H1 (cell line): ENCODE data around the gene GMPR. TPM values are rescaled to one million over a fixed set of nuclear protein-coding genes. Genes with fewer than 3 reads are reported as not detected.

ENCODE experiments used
- CTCF ChIA-PET: fragments of 300-600 bp; sonication (Branson Sonifier 250); formaldehyde crosslinking; loops from one replicate; lab custom pipeline; 2021; ENCODE audit not compliant: partially characterized antibody; lab: Charles Lee
- POLR2A ChIA-PET: fragments of 300-600 bp; sonication (Branson Sonifier 250); formaldehyde crosslinking; loops from one replicate; lab custom pipeline; 2021; ENCODE audit warnings: inconsistent platforms; ENCODE audit not compliant: partially characterized antibody; lab: Charles Lee
- DNase-seq, 2 experiments: peaks; one replicate each; pipeline versions ENCODE4 v3.0.0 to v3.0.0-alpha.2; 2010 to 2022; ENCODE audit warnings: low spot score in 2 of 2, low read depth in 1 of 2, mixed read lengths in 1 of 2
- FAIRE-seq: peaks from 2 replicates; lab custom pipeline; 2011; peaks lifted over from hg19 to GRCh38; lab: Jason Lieb, UNC
- H2AFZ ChIP-seq: 2 replicates; pipeline ENCODE4 v1.8.1; 2012; ENCODE audit warnings: low read length, inconsistent platforms
- H2AK5ac ChIP-seq: 2 replicates; pipeline ENCODE4 v1.6.1; 2013; ENCODE audit warnings: low read depth, low read length
- H2BK120ac ChIP-seq: replicated peaks from 2 replicates; pipeline ENCODE3; 2013; ENCODE audit warnings: low read depth, low read length, inconsistent platforms
- H2BK12ac ChIP-seq: 2 replicates; pipeline ENCODE4 v1.6.1; 2013; ENCODE audit warnings: low read depth, low read length
- H2BK15ac ChIP-seq: 2 replicates; pipeline ENCODE4 v1.6.1; 2013; ENCODE audit warnings: low read length
- H2BK20ac ChIP-seq: 2 replicates; pipeline ENCODE4 v1.6.1; 2013; ENCODE audit warnings: low read length
- H2BK5ac ChIP-seq: 2 replicates; pipeline ENCODE4 v1.6.1; 2013; ENCODE audit warnings: low read depth, low read length
- H3K14ac ChIP-seq: 2 replicates; pipeline ENCODE4 v1.6.1; 2013; ENCODE audit warnings: inconsistent platforms; ENCODE audit not compliant: insufficient read length
- H3K18ac ChIP-seq: 2 replicates; pipeline ENCODE4 v1.6.1; 2013; ENCODE audit warnings: low read length; ENCODE audit errors: extremely low read depth
- H3K23ac ChIP-seq: 2 replicates; pipeline ENCODE4 v1.6.1; 2013; ENCODE audit warnings: inconsistent platforms; ENCODE audit not compliant: insufficient read length
- H3K23me2 ChIP-seq: 2 replicates; pipeline ENCODE4 v1.6.1; 2013; ENCODE audit warnings: low read depth, low read length
- H3K27ac ChIP-seq: 2 replicates; pipeline ENCODE4 v1.6.1; 2011; ENCODE audit warnings: low read depth, low read length, inconsistent platforms
- H3K27me3 ChIP-seq, 4 experiments: replicated peaks in 1 of 4; 1 replicate in 1 of 4; 2 replicates in 3 of 4; pipeline versions ENCODE4 v1.6.1 to v1.8.1; 2011 to 2013; ENCODE audit warnings: low read length in 3 of 4, mild to moderate bottlenecking in 3 of 4, inconsistent platforms in 2 of 4, mixed read lengths in 2 of 4, moderate library complexity in 1 of 4; ENCODE audit not compliant: control insufficient read depth in 3 of 4, insufficient read depth in 3 of 4; ENCODE audit errors: extremely low read depth in 1 of 4
- H3K36me3 ChIP-seq, 4 experiments: 2 replicates each; pipeline versions ENCODE4 v1.6.1 to v1.8.1; 2011 to 2013; ENCODE audit warnings: mild to moderate bottlenecking in 4 of 4, low read length in 3 of 4, moderate library complexity in 2 of 4, control low read depth in 1 of 4, inconsistent platforms in 1 of 4; ENCODE audit not compliant: insufficient read depth in 4 of 4, control insufficient read depth in 2 of 4
- H3K4ac ChIP-seq: replicated peaks from 2 replicates; pipeline ENCODE3; 2013; ENCODE audit warnings: low read length, low read depth, mixed read lengths, inconsistent platforms; ENCODE audit not compliant: insufficient read length
- H3K4me1 ChIP-seq, 4 experiments: replicated peaks in 1 of 4; 1 replicate in 1 of 4; 2 replicates in 3 of 4; pipeline versions ENCODE4 v1.6.1 to v1.8.1; 2011 to 2013; ENCODE audit warnings: low read length in 3 of 4, inconsistent platforms in 2 of 4, mixed read lengths in 1 of 4; ENCODE audit not compliant: insufficient read depth in 4 of 4, control insufficient read depth in 3 of 4
- H3K4me2 ChIP-seq, 2 experiments: 2 replicates each; pipeline versions ENCODE4 v1.6.1 to v1.8.1; 2011 to 2013; ENCODE audit warnings: low read depth in 2 of 2, low read length in 2 of 2, control low read depth in 1 of 2, inconsistent platforms in 1 of 2, mild to moderate bottlenecking in 1 of 2; ENCODE audit not compliant: insufficient read depth in 1 of 2
- H3K4me3 ChIP-seq, 4 experiments: fragments of 200-600, 300-600 bp in 1 of 4; sonication (generic), shearing (Covaris generic), sonication (Bioruptor Twin) in 1 of 4; 2 replicates each; pipeline versions ENCODE4 v1.5.1 to v1.8.1; 2011 to 2016; ENCODE audit warnings: low read length in 4 of 4, low read depth in 3 of 4, control low read depth in 2 of 4, inconsistent platforms in 2 of 4, mild to moderate bottlenecking in 2 of 4, mixed read lengths in 1 of 4, moderate library complexity in 1 of 4; ENCODE audit not compliant: insufficient read depth in 2 of 4; ENCODE audit errors: extremely low read depth in 1 of 4
- H3K56ac ChIP-seq: replicated peaks from 2 replicates; pipeline ENCODE3; 2013; ENCODE audit warnings: low read depth, mild to moderate bottlenecking, mixed read lengths, low read length, inconsistent platforms; ENCODE audit not compliant: insufficient read length
- H3K79me1 ChIP-seq: 2 replicates; pipeline ENCODE4 v1.6.1; 2013; ENCODE audit warnings: low read depth, low read length, control low read depth
- H3K79me2 ChIP-seq, 2 experiments: 2 replicates each; pipeline versions ENCODE4 v1.6.1 to v1.8.1; 2012 to 2013; ENCODE audit warnings: low read length in 2 of 2, mild to moderate bottlenecking in 2 of 2, inconsistent platforms in 1 of 2; ENCODE audit not compliant: insufficient read depth in 2 of 2, control insufficient read depth in 1 of 2
- H3K9ac ChIP-seq, 4 experiments: replicated peaks in 1 of 4; 1 replicate in 1 of 4; 2 replicates in 3 of 4; pipeline versions ENCODE4 v1.6.1 to v1.8.1; 2011 to 2013; ENCODE audit warnings: low read depth in 3 of 4, low read length in 3 of 4, control low read depth in 2 of 4, mild to moderate bottlenecking in 2 of 4, moderate library complexity in 2 of 4, inconsistent platforms in 1 of 4; ENCODE audit errors: extremely low read depth in 1 of 4
- H3K9me3 ChIP-seq, 2 experiments: 2 replicates each; pipeline versions ENCODE4 v1.6.1 to v1.8.1; 2012 to 2013; ENCODE audit warnings: mild to moderate bottlenecking in 2 of 2, moderate library complexity in 2 of 2, control low read depth in 1 of 2, inconsistent platforms in 1 of 2, low read depth in 1 of 2, low read length in 1 of 2, mixed read lengths in 1 of 2; ENCODE audit not compliant: insufficient read depth in 2 of 2
- H4K20me1 ChIP-seq, 2 experiments: replicated peaks in 1 of 2; 2 replicates each; pipeline versions ENCODE3 to v1.8.1; 2011 to 2013; ENCODE audit warnings: inconsistent platforms in 2 of 2, low read length in 2 of 2, mild to moderate bottlenecking in 1 of 2; ENCODE audit not compliant: insufficient read depth in 2 of 2, control insufficient read depth in 1 of 2
- H4K5ac ChIP-seq: 2 replicates; pipeline ENCODE4 v1.6.1; 2013; ENCODE audit warnings: low read length, low read depth, mixed read lengths, inconsistent platforms; ENCODE audit not compliant: insufficient read length
- H4K8ac ChIP-seq: 2 replicates; pipeline ENCODE4 v1.8.0; 2013; ENCODE audit warnings: mild to moderate bottlenecking, moderate library complexity, low read length, inconsistent platforms; ENCODE audit not compliant: insufficient read depth; ENCODE audit errors: extremely low read depth
- H4K91ac ChIP-seq: replicated peaks from 2 replicates; pipeline ENCODE3; 2013; ENCODE audit warnings: low read length, mixed read lengths, inconsistent platforms; ENCODE audit not compliant: insufficient read length
- CEBPB ChIP-seq: IDR thresholded peaks from 2 replicates; pipeline ENCODE4 v1.6.1; 2012; ENCODE audit warnings: low read depth, low read length
- EGR1 ChIP-seq: IDR thresholded peaks from 2 replicates; pipeline ENCODE4 v1.6.1; 2011; ENCODE audit warnings: low read depth, low read length, borderline replicate concordance
- EP300 ChIP-seq, 2 experiments: IDR thresholded peaks; 1 replicate in 1 of 2; 2 replicates in 1 of 2; pipeline ENCODE4 v1.6.1; 2011 to 2012; ENCODE audit warnings: low read depth in 2 of 2, low read length in 2 of 2, mild to moderate bottlenecking in 2 of 2, borderline replicate concordance in 1 of 2, inconsistent platforms in 1 of 2, moderate library complexity in 1 of 2
- EZH2 ChIP-seq: fragments of 200-600 bp; sonication (generic); IDR thresholded peaks from 2 replicates; pipeline ENCODE4 v1.7.1; 2012; ENCODE audit warnings: low read depth, mild to moderate bottlenecking, moderate library complexity, low read length, inconsistent platforms; ENCODE audit not compliant: severe bottlenecking
- KDM1A ChIP-seq: fragments of 200-600, 300-600 bp; sonication (generic); IDR thresholded peaks from 2 replicates; pipeline ENCODE4 v1.7.1; 2016; ENCODE audit warnings: mild to moderate bottlenecking, low read length, borderline replicate concordance
- NANOG ChIP-seq: IDR thresholded peaks from 2 replicates; pipeline ENCODE4 v1.6.1; 2011; ENCODE audit warnings: low read length, low read depth, mild to moderate bottlenecking, inconsistent platforms; ENCODE audit not compliant: insufficient read depth, poor library complexity, severe bottlenecking
- NRF1 ChIP-seq: IDR thresholded peaks from 2 replicates; pipeline ENCODE4 v1.6.1; 2011; ENCODE audit warnings: mild to moderate bottlenecking, low read depth, low read length, improper control_type of control experiment
- RAD21 ChIP-seq, 2 experiments: IDR thresholded peaks in 1 of 2; conservative IDR thresholded peaks in 1 of 2; 2 replicates each; pipeline ENCODE4 v1.6.1; 2011; ENCODE audit warnings: low read depth in 2 of 2, low read length in 2 of 2, improper control_type of control experiment in 1 of 2, inconsistent platforms in 1 of 2, mild to moderate bottlenecking in 1 of 2, moderate library complexity in 1 of 2
- TBP ChIP-seq: IDR thresholded peaks from 2 replicates; pipeline ENCODE4 v1.6.1; 2011; ENCODE audit warnings: low read depth, low read length, improper control_type of control experiment
- TCF12 ChIP-seq: IDR thresholded peaks from 2 replicates; pipeline ENCODE4 v1.6.1; 2011; ENCODE audit warnings: low read depth, mild to moderate bottlenecking, low read length
- WGBS, 2 experiments: shearing (Covaris generic) in 1 of 2; methylation state at CpG; one replicate each; pipeline versions ENCODE4 v1.1.6 to v1.1.7; 2013 to 2015; ENCODE audit warnings: low lambda C conversion rate in 2 of 2, mixed read lengths in 2 of 2, inconsistent platforms in 1 of 2, low coverage in 1 of 2, missing lambda C conversion rate in 1 of 2; ENCODE audit not compliant: insufficient replicate concordance in 2 of 2, insufficient coverage in 1 of 2, insufficient read length in 1 of 2; ENCODE audit errors: extremely low coverage in 1 of 2, missing lambda C conversion rate in 1 of 2; 5-methylcytosine and 5-hydroxymethylcytosine counted together
- polyA plus RNA-seq, 7 experiments: library from polyadenylated mRNA; depleted of rRNA in 3 of 7; stranded (reverse) in 5 of 7; unstranded in 2 of 7; fragments of >200 nt in 5 of 7; fragments of 200-250 nt in 2 of 7; gene quantifications; 1 replicate in 5 of 7; 2 replicates in 1 of 7; 4 replicates in 1 of 7; pipeline versions ENCODE4 v1.2.1 to v1.2.3, GENCODE V29; 2011 to 2013; ENCODE audit warnings: missing spikeins in 2 of 7, mixed read lengths in 2 of 7
- total RNA-seq: library from RNA; stranded (reverse); fragmentation: NEBNext Ultra II Directional; extraction: Animal tissue kit (Norgen Biotek cat#: 25700); gene quantifications from 2 replicates; pipeline ENCODE4 v1.2.1, GENCODE V29; 2021
- TF ChIP-seq, protein P1 (sequence below), 3 experiments: IDR thresholded peaks; 1 replicate in 2 of 3; 2 replicates in 1 of 3; pipeline versions ENCODE4 v1.5.1 to v1.6.1; 2011; ENCODE audit warnings: low read length in 3 of 3, mild to moderate bottlenecking in 3 of 3, inconsistent platforms in 2 of 3, low read depth in 1 of 3, moderate library complexity in 1 of 3; ENCODE audit not compliant: insufficient read depth in 1 of 3; ENCODE audit errors: control extremely low read depth in 1 of 3

Gene GMPR
- total and polyA plus RNA-seq, 2 of the 8 experiments (the other 6 are each of a cell fraction or from before 2014, with no cell fraction given) = 0.99 to 1.2 TPM

DNA sequence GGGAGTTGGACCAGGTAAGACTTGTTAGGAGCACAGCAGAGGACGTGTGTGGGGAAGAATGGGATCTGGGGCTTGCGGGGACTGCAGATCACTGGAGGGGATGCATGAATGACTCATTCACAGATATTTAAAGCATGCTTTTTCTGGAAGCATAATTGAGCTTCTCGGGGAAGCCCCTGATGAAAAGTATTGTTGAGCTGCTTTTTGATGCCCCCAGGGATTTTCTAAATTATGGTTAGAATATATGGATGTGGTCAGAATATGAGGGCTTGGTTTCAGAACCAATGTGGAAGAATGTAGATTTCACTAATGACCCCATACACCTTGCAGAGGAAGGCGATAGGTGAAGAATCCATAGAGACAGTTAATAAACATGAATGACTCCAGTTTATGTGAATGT lies 36.1 kb downstream of the GMPR start:
- WGBS, 2 experiments = 94% methylated on average over 4 of the region's 4 CpGs; no CpG with 5 or more reads in 1 of the 2 experiments
- no peak overlapping the region for H3K27ac ChIP-seq
- H3K56ac ChIP-seq = no peak overlapping the region
- H3K36me3 ChIP-seq = no peaks in the 10 kb centered on the region; a peak in 1 of 8 replicates
- no peak overlapping the region for H4K5ac ChIP-seq
- no peaks in the 10 kb centered on the region for H4K20me1 ChIP-seq
- no peak overlapping the region for H3K4me2 ChIP-seq
- H4K8ac ChIP-seq = no peak overlapping the region
- no peak overlapping the region for H3K18ac ChIP-seq
- no peak overlapping the region for H2BK15ac ChIP-seq
- no peaks in the 10 kb centered on the region for H3K79me2 ChIP-seq
- no peak for FAIRE-seq
- no peaks in the 10 kb centered on the region for H3K79me1 ChIP-seq
- no peaks in the 10 kb centered on the region for H3K27me3 ChIP-seq
- no peak overlapping the region for H2BK20ac ChIP-seq
- no peak overlapping the region for H3K23ac ChIP-seq
- no peak overlapping the region for H2AFZ ChIP-seq
- H4K91ac ChIP-seq = no peak overlapping the region
- DNase-seq = no peak
- H3K9ac ChIP-seq = no peak overlapping the region
- no peak overlapping the region for H3K4ac ChIP-seq
- H3K4me1 ChIP-seq = no peaks in the 10 kb centered on the region; a peak in 2 of 7 replicates
- H3K23me2 ChIP-seq = no peaks in the 10 kb centered on the region
- H2AK5ac ChIP-seq = no peak overlapping the region
- ChIA-PET CTCF (interaction anchor here (0.6 to 6.1 kb wide), 7 partner anchors 9 to 66 kb away, joined by 3 to 57 read pairs (median 4); partner anchors contain the start of gene GMPR), POLR2A (no interaction called here)
- no peak overlapping the region for H3K4me3 ChIP-seq
- H3K9me3 ChIP-seq = no peaks in the 10 kb centered on the region
- H2BK120ac ChIP-seq = no peak overlapping the region
- H2BK5ac ChIP-seq = no peak overlapping the region
- no peak overlapping the region for H2BK12ac ChIP-seq
- H3K14ac ChIP-seq = no peak overlapping the region
- TF ChIP-seq KDM1A (no peak), RAD21 (IDR thresholded peaks at IDR 0.05 in 1 of 2, conservative IDR thresholded peaks at IDR 0.05 in 1 of 2; ENCODE audit: low read depth in 2 of 2, low read length in 2 of 2) (no peak), EGR1 (no peak), NANOG (no peak), TBP (no peak), CEBPB (no peak), EZH2 (no peak), NRF1 (no peak), EP300 (IDR thresholded peaks at IDR 0.05; ENCODE audit: borderline replicate concordance in 1 of 2, low read depth in 2 of 2, low read length in 2 of 2) (no peak), TCF12 (no peak)
- TF ChIP-seq, protein P1, sequence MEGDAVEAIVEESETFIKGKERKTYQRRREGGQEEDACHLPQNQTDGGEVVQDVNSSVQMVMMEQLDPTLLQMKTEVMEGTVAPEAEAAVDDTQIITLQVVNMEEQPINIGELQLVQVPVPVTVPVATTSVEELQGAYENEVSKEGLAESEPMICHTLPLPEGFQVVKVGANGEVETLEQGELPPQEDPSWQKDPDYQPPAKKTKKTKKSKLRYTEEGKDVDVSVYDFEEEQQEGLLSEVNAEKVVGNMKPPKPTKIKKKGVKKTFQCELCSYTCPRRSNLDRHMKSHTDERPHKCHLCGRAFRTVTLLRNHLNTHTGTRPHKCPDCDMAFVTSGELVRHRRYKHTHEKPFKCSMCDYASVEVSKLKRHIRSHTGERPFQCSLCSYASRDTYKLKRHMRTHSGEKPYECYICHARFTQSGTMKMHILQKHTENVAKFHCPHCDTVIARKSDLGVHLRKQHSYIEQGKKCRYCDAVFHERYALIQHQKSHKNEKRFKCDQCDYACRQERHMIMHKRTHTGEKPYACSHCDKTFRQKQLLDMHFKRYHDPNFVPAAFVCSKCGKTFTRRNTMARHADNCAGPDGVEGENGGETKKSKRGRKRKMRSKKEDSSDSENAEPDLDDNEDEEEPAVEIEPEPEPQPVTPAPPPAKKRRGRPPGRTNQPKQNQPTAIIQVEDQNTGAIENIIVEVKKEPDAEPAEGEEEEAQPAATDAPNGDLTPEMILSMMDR (IDR thresholded peaks at IDR 0.05; ENCODE audit: control extremely low read depth in 1 of 3, insufficient read depth in 1 of 3, low read depth in 1 of 3, low read length in 3 of 3) = no peak
